H1 (cell line): Measurements from ENCODE around the gene CELF4. TPM values are rescaled to one million over a fixed set of nuclear protein-coding genes. Genes with fewer than 3 reads are reported as not detected.

Experiments
- CTCF ChIA-PET: fragments of 300-600 bp; sonication (Branson Sonifier 250); formaldehyde crosslinking; loops from one replicate; lab custom pipeline; 2021; ENCODE audit not compliant: partially characterized antibody; lab: Charles Lee
- POLR2A ChIA-PET: fragments of 300-600 bp; sonication (Branson Sonifier 250); formaldehyde crosslinking; loops from one replicate; lab custom pipeline; 2021; ENCODE audit warnings: inconsistent platforms; ENCODE audit not compliant: partially characterized antibody; lab: Charles Lee
- DNase-seq, 2 experiments: peaks; one replicate each; pipeline versions ENCODE4 v3.0.0 to v3.0.0-alpha.2; 2010 to 2022; ENCODE audit warnings: low spot score in 2 of 2, low read depth in 1 of 2, mixed read lengths in 1 of 2
- FAIRE-seq: peaks from 2 replicates; lab custom pipeline; 2011; peaks lifted over from hg19 to GRCh38; lab: Jason Lieb, UNC
- H2AFZ ChIP-seq: 2 replicates; pipeline ENCODE4 v1.8.1; 2012; ENCODE audit warnings: low read length, inconsistent platforms
- H2AK5ac ChIP-seq: 2 replicates; pipeline ENCODE4 v1.6.1; 2013; ENCODE audit warnings: low read depth, low read length
- H2BK120ac ChIP-seq: replicated peaks from 2 replicates; pipeline ENCODE3; 2013; ENCODE audit warnings: low read depth, low read length, inconsistent platforms
- H2BK12ac ChIP-seq: 2 replicates; pipeline ENCODE4 v1.6.1; 2013; ENCODE audit warnings: low read depth, low read length
- H2BK15ac ChIP-seq: 2 replicates; pipeline ENCODE4 v1.6.1; 2013; ENCODE audit warnings: low read length
- H2BK20ac ChIP-seq: 2 replicates; pipeline ENCODE4 v1.6.1; 2013; ENCODE audit warnings: low read length
- H2BK5ac ChIP-seq: 2 replicates; pipeline ENCODE4 v1.6.1; 2013; ENCODE audit warnings: low read depth, low read length
- H3K14ac ChIP-seq: 2 replicates; pipeline ENCODE4 v1.6.1; 2013; ENCODE audit warnings: inconsistent platforms; ENCODE audit not compliant: insufficient read length
- H3K18ac ChIP-seq: 2 replicates; pipeline ENCODE4 v1.6.1; 2013; ENCODE audit warnings: low read length; ENCODE audit errors: extremely low read depth
- H3K23ac ChIP-seq: 2 replicates; pipeline ENCODE4 v1.6.1; 2013; ENCODE audit warnings: inconsistent platforms; ENCODE audit not compliant: insufficient read length
- H3K23me2 ChIP-seq: 2 replicates; pipeline ENCODE4 v1.6.1; 2013; ENCODE audit warnings: low read depth, low read length
- H3K27ac ChIP-seq: 2 replicates; pipeline ENCODE4 v1.6.1; 2011; ENCODE audit warnings: low read depth, low read length, inconsistent platforms
- H3K27me3 ChIP-seq, 4 experiments: replicated peaks in 1 of 4; 1 replicate in 1 of 4; 2 replicates in 3 of 4; pipeline versions ENCODE4 v1.6.1 to v1.8.1; 2011 to 2013; ENCODE audit warnings: low read length in 3 of 4, mild to moderate bottlenecking in 3 of 4, inconsistent platforms in 2 of 4, mixed read lengths in 2 of 4, moderate library complexity in 1 of 4; ENCODE audit not compliant: control insufficient read depth in 3 of 4, insufficient read depth in 3 of 4; ENCODE audit errors: extremely low read depth in 1 of 4
- H3K36me3 ChIP-seq, 4 experiments: 2 replicates each; pipeline versions ENCODE4 v1.6.1 to v1.8.1; 2011 to 2013; ENCODE audit warnings: mild to moderate bottlenecking in 4 of 4, low read length in 3 of 4, moderate library complexity in 2 of 4, control low read depth in 1 of 4, inconsistent platforms in 1 of 4; ENCODE audit not compliant: insufficient read depth in 4 of 4, control insufficient read depth in 2 of 4
- H3K4ac ChIP-seq: replicated peaks from 2 replicates; pipeline ENCODE3; 2013; ENCODE audit warnings: low read length, low read depth, mixed read lengths, inconsistent platforms; ENCODE audit not compliant: insufficient read length
- H3K4me1 ChIP-seq, 4 experiments: replicated peaks in 1 of 4; 1 replicate in 1 of 4; 2 replicates in 3 of 4; pipeline versions ENCODE4 v1.6.1 to v1.8.1; 2011 to 2013; ENCODE audit warnings: low read length in 3 of 4, inconsistent platforms in 2 of 4, mixed read lengths in 1 of 4; ENCODE audit not compliant: insufficient read depth in 4 of 4, control insufficient read depth in 3 of 4
- H3K4me2 ChIP-seq, 2 experiments: 2 replicates each; pipeline versions ENCODE4 v1.6.1 to v1.8.1; 2011 to 2013; ENCODE audit warnings: low read depth in 2 of 2, low read length in 2 of 2, control low read depth in 1 of 2, inconsistent platforms in 1 of 2, mild to moderate bottlenecking in 1 of 2; ENCODE audit not compliant: insufficient read depth in 1 of 2
- H3K4me3 ChIP-seq, 4 experiments: fragments of 200-600, 300-600 bp in 1 of 4; sonication (generic), shearing (Covaris generic), sonication (Bioruptor Twin) in 1 of 4; 2 replicates each; pipeline versions ENCODE4 v1.5.1 to v1.8.1; 2011 to 2016; ENCODE audit warnings: low read length in 4 of 4, low read depth in 3 of 4, control low read depth in 2 of 4, inconsistent platforms in 2 of 4, mild to moderate bottlenecking in 2 of 4, mixed read lengths in 1 of 4, moderate library complexity in 1 of 4; ENCODE audit not compliant: insufficient read depth in 2 of 4; ENCODE audit errors: extremely low read depth in 1 of 4
- H3K56ac ChIP-seq: replicated peaks from 2 replicates; pipeline ENCODE3; 2013; ENCODE audit warnings: low read depth, mild to moderate bottlenecking, mixed read lengths, low read length, inconsistent platforms; ENCODE audit not compliant: insufficient read length
- H3K79me1 ChIP-seq: 2 replicates; pipeline ENCODE4 v1.6.1; 2013; ENCODE audit warnings: low read depth, low read length, control low read depth
- H3K79me2 ChIP-seq, 2 experiments: 2 replicates each; pipeline versions ENCODE4 v1.6.1 to v1.8.1; 2012 to 2013; ENCODE audit warnings: low read length in 2 of 2, mild to moderate bottlenecking in 2 of 2, inconsistent platforms in 1 of 2; ENCODE audit not compliant: insufficient read depth in 2 of 2, control insufficient read depth in 1 of 2
- H3K9ac ChIP-seq, 4 experiments: replicated peaks in 1 of 4; 1 replicate in 1 of 4; 2 replicates in 3 of 4; pipeline versions ENCODE4 v1.6.1 to v1.8.1; 2011 to 2013; ENCODE audit warnings: low read depth in 3 of 4, low read length in 3 of 4, control low read depth in 2 of 4, mild to moderate bottlenecking in 2 of 4, moderate library complexity in 2 of 4, inconsistent platforms in 1 of 4; ENCODE audit errors: extremely low read depth in 1 of 4
- H3K9me3 ChIP-seq, 2 experiments: 2 replicates each; pipeline versions ENCODE4 v1.6.1 to v1.8.1; 2012 to 2013; ENCODE audit warnings: mild to moderate bottlenecking in 2 of 2, moderate library complexity in 2 of 2, control low read depth in 1 of 2, inconsistent platforms in 1 of 2, low read depth in 1 of 2, low read length in 1 of 2, mixed read lengths in 1 of 2; ENCODE audit not compliant: insufficient read depth in 2 of 2
- H4K20me1 ChIP-seq, 2 experiments: replicated peaks in 1 of 2; 2 replicates each; pipeline versions ENCODE3 to v1.8.1; 2011 to 2013; ENCODE audit warnings: inconsistent platforms in 2 of 2, low read length in 2 of 2, mild to moderate bottlenecking in 1 of 2; ENCODE audit not compliant: insufficient read depth in 2 of 2, control insufficient read depth in 1 of 2
- H4K5ac ChIP-seq: 2 replicates; pipeline ENCODE4 v1.6.1; 2013; ENCODE audit warnings: low read length, low read depth, mixed read lengths, inconsistent platforms; ENCODE audit not compliant: insufficient read length
- H4K8ac ChIP-seq: 2 replicates; pipeline ENCODE4 v1.8.0; 2013; ENCODE audit warnings: mild to moderate bottlenecking, moderate library complexity, low read length, inconsistent platforms; ENCODE audit not compliant: insufficient read depth; ENCODE audit errors: extremely low read depth
- H4K91ac ChIP-seq: replicated peaks from 2 replicates; pipeline ENCODE3; 2013; ENCODE audit warnings: low read length, mixed read lengths, inconsistent platforms; ENCODE audit not compliant: insufficient read length
- GTF2F1 ChIP-seq: IDR thresholded peaks from 2 replicates; pipeline ENCODE4 v1.6.1; 2012; ENCODE audit warnings: low read depth, low read length, improper control_type of control experiment, borderline replicate concordance
- RFX5 ChIP-seq: IDR thresholded peaks from 2 replicates; pipeline ENCODE4 v1.6.1; 2011; ENCODE audit warnings: low read depth, low read length, improper control_type of control experiment, borderline replicate concordance
- SAP30 ChIP-seq: fragments of 300-600 bp; sonication (generic); IDR thresholded peaks from 2 replicates; pipeline ENCODE4 v1.7.1; 2012; ENCODE audit warnings: low read length, moderate library complexity, mild to moderate bottlenecking, inconsistent platforms; ENCODE audit not compliant: insufficient read depth, insufficient replicate concordance
- SP2 ChIP-seq: IDR thresholded peaks from 2 replicates; pipeline ENCODE4 v1.6.1; 2012; ENCODE audit warnings: mild to moderate bottlenecking, low read length, inconsistent platforms
- SP4 ChIP-seq: IDR thresholded peaks from 2 replicates; pipeline ENCODE4 v1.6.1; 2012; ENCODE audit warnings: low read length, inconsistent platforms
- WGBS, 2 experiments: shearing (Covaris generic) in 1 of 2; methylation state at CpG; one replicate each; pipeline versions ENCODE4 v1.1.6 to v1.1.7; 2013 to 2015; ENCODE audit warnings: low lambda C conversion rate in 2 of 2, mixed read lengths in 2 of 2, inconsistent platforms in 1 of 2, low coverage in 1 of 2, missing lambda C conversion rate in 1 of 2; ENCODE audit not compliant: insufficient replicate concordance in 2 of 2, insufficient coverage in 1 of 2, insufficient read length in 1 of 2; ENCODE audit errors: extremely low coverage in 1 of 2, missing lambda C conversion rate in 1 of 2; 5-methylcytosine and 5-hydroxymethylcytosine counted together
- polyA plus RNA-seq, 7 experiments: library from polyadenylated mRNA; depleted of rRNA in 3 of 7; stranded (reverse) in 5 of 7; unstranded in 2 of 7; fragments of >200 nt in 5 of 7; fragments of 200-250 nt in 2 of 7; gene quantifications; 1 replicate in 5 of 7; 2 replicates in 1 of 7; 4 replicates in 1 of 7; pipeline versions ENCODE4 v1.2.1 to v1.2.3, GENCODE V29; 2011 to 2013; ENCODE audit warnings: missing spikeins in 2 of 7, mixed read lengths in 2 of 7
- total RNA-seq: library from RNA; stranded (reverse); fragmentation: NEBNext Ultra II Directional; extraction: Animal tissue kit (Norgen Biotek cat#: 25700); gene quantifications from 2 replicates; pipeline ENCODE4 v1.2.1, GENCODE V29; 2021
- TF ChIP-seq, protein P1 (sequence below): IDR thresholded peaks from 2 replicates; pipeline ENCODE4 v1.6.1; 2012; ENCODE audit warnings: low read length, inconsistent platforms

The CELF4 gene
- total and polyA plus RNA-seq, 2 of the 8 experiments (the other 6 are each of a cell fraction or from before 2014, with no cell fraction given): 1.6 to 3.4 TPM

DNA sequence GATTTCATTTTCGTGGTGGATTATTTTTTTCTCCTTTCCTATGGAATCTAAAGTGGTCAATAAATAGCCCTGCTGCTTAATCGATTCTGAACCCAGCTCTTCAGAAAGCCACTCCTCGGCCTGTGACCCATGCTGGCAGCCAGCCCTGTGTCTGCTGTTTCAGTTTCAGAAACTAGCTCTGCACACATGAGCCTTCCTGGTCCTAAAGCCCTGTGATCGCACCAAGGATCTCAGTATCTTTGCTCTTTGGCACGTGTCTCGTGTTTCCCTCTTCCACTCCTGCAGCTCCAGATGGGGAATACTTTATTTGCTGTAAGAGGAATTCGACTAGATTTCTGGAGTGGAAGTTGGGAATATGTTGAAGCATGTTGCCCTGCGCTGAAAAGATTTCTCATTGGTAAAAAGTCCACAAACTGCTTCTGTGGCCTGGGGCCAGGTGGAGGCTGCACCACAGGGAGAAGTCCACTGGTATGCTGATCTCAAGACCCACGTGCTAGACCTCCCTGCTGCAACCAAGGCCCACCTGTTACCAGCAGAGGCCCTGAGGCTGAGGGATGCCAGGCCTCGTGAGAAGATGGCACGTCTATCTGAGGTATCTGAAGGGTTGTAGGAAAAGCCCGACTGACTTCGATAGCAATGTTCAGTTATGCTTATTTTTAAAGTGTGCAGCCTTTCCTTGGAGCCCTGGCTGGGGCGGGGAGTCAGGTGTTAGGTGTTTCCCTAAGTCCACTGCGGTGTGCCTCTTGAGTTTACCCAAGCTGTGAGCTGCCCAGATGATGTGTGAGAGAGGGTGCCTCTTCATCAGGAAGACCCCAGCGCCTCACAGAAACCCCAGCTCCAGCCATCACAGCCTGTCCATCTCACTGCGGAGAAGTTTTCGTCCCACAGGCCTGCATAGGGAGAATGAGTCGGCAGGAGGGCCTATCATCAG, 33.6 kb upstream of the CELF4 start:
- WGBS, 2 experiments: 82% methylated on average over 19 of the region's 19 CpGs; no CpG with 5 or more reads in 1 of the 2 experiments
- H3K23me2 ChIP-seq: no peaks in the 10 kb centered on the region
- no peak overlapping the region for H2AFZ ChIP-seq
- no peak overlapping the region for H3K18ac ChIP-seq
- no peaks in the 10 kb centered on the region for H3K4me1 ChIP-seq
- no peak overlapping the region for H2BK15ac ChIP-seq
- no peaks in the 10 kb centered on the region for H3K9me3 ChIP-seq
- CTCF ChIA-PET: interaction anchor here (1.0 to 1.5 kb wide), 2 partner anchors 28 kb away, joined by 3 read pairs; no protein-coding TSS in a partner anchor
- H3K4ac ChIP-seq: no peak overlapping the region
- no peak overlapping the region for H4K5ac ChIP-seq
- H3K27me3 ChIP-seq: no peaks in the 10 kb centered on the region
- no peaks in the 10 kb centered on the region for H4K20me1 ChIP-seq
- no peak overlapping the region for H4K8ac ChIP-seq
- DNase-seq (peak in 1 of 2 experiments; percentile 31), FAIRE-seq (no peak)
- no peak for TF ChIP-seq SAP30
- TF ChIP-seq RFX5: no peak
- TF ChIP-seq, protein P1, sequence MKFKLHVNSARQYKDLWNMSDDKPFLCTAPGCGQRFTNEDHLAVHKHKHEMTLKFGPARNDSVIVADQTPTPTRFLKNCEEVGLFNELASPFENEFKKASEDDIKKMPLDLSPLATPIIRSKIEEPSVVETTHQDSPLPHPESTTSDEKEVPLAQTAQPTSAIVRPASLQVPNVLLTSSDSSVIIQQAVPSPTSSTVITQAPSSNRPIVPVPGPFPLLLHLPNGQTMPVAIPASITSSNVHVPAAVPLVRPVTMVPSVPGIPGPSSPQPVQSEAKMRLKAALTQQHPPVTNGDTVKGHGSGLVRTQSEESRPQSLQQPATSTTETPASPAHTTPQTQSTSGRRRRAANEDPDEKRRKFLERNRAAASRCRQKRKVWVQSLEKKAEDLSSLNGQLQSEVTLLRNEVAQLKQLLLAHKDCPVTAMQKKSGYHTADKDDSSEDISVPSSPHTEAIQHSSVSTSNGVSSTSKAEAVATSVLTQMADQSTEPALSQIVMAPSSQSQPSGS: no peak
- TF ChIP-seq SP2: no peak
- no peak for TF ChIP-seq GTF2F1
- no peak for TF ChIP-seq SP4
- no peak overlapping the region for H2BK12ac ChIP-seq
- no peak overlapping the region for H3K23ac ChIP-seq
- H3K4me2 ChIP-seq: no peak overlapping the region
- H2BK120ac ChIP-seq: no peak overlapping the region
- H3K14ac ChIP-seq: no peak overlapping the region
- no peaks in the 10 kb centered on the region for H3K79me2 ChIP-seq
- H2BK5ac ChIP-seq: no peak overlapping the region
- 0 out of 2 replicates have a peak overlapping the region, but pooled peaks have one; percentile 21 for H2BK20ac ChIP-seq
- no peak overlapping the region for H3K56ac ChIP-seq
- no peaks in the 10 kb centered on the region for H3K79me1 ChIP-seq
- POLR2A ChIA-PET: no interaction called here
- no peak overlapping the region for H2AK5ac ChIP-seq
- no peak overlapping the region for H3K4me3 ChIP-seq
- H4K91ac ChIP-seq: no peak overlapping the region
- no peaks in the 10 kb centered on the region for H3K36me3 ChIP-seq
- no peak overlapping the region for H3K27ac ChIP-seq
- no peak overlapping the region for H3K9ac ChIP-seq
